Measurements from ENCODE around the gene PPP6R3.
"Not testable (repeated sequence)": the region's sequence is repeated elsewhere in the genome, so short reads cannot be mapped to it uniquely, and the experiment has no call there.

PPP6R3 gene

GRCh38 chr11:68532727-68533369 lies 72.3 kb downstream of the PPP6R3 start:
- DNase-seq = no peak

GRCh38 chr11:68533945-68534344 lies 73.4 kb downstream of the PPP6R3 start:
- DNase-seq = no peak

GRCh38 chr11:68535098-68535497 lies 74.5 kb downstream of the PPP6R3 start:
- no peak for DNase-seq

- DNase-seq = no peak
Observed at GRCh38 chr11:68536706-68537105, 76.2 kb downstream of the PPP6R3 start.

GRCh38 chr11:68538025-68538424 lies 77.5 kb downstream of the PPP6R3 start:
- no peak for DNase-seq

GRCh38 chr11:68539395-68539794 lies 78.8 kb downstream of the PPP6R3 start:
- no peak for DNase-seq

GRCh38 chr11:68540504-68540903 lies 80.0 kb downstream of the PPP6R3 start:
- not testable (repeated sequence) for DNase-seq

- DNase-seq = no peak
Observed at GRCh38 chr11:68541116-68541515, 80.6 kb downstream of the PPP6R3 start.

- DNase-seq = no peak
Observed at GRCh38 chr11:68541991-68542390, 81.4 kb downstream of the PPP6R3 start.

GRCh38 chr11:68542617-68543016 lies 82.1 kb downstream of the PPP6R3 start:
- no peak for DNase-seq

GRCh38 chr11:68543594-68543993 lies 83.0 kb downstream of the PPP6R3 start:
- DNase-seq = no peak

GRCh38 chr11:68545347-68545746 lies 84.8 kb downstream of the PPP6R3 start:
- DNase-seq = no peak

- no peak for DNase-seq
Observed at GRCh38 chr11:68545796-68546195, 85.2 kb downstream of the PPP6R3 start.

GRCh38 chr11:68546555-68546954 lies 86.0 kb downstream of the PPP6R3 start:
- DNase-seq = no peak

- DNase-seq = no peak
Observed at GRCh38 chr11:68549789-68550484, 89.4 kb downstream of the PPP6R3 start.

GRCh38 chr11:68550485-68550817 lies 89.9 kb downstream of the PPP6R3 start:
- no peak for DNase-seq

- DNase-seq = no peak
Observed at GRCh38 chr11:68551223-68551622, 90.7 kb downstream of the PPP6R3 start.

- DNase-seq = no peak
Observed at GRCh38 chr11:68551777-68552176, 91.2 kb downstream of the PPP6R3 start.

GRCh38 chr11:68552542-68552941 lies 92.0 kb downstream of the PPP6R3 start:
- DNase-seq = no peak

GRCh38 chr11:68560216-68560615 lies 99.7 kb downstream of the PPP6R3 start:
- no peak for DNase-seq

- DNase-seq = no peak
Observed at GRCh38 chr11:68563454-68563853, 102.9 kb downstream of the PPP6R3 start.

- no peak for DNase-seq
Observed at GRCh38 chr11:68564261-68564660, 103.7 kb downstream of the PPP6R3 start.

GRCh38 chr11:68565768-68566167 lies 105.2 kb downstream of the PPP6R3 start:
- DNase-seq = no peak

GRCh38 chr11:68567553-68567952 lies 107.0 kb downstream of the PPP6R3 start:
- no peak for DNase-seq

GRCh38 chr11:68569357-68569756 lies 108.8 kb downstream of the PPP6R3 start:
- no peak for DNase-seq
